Measurements from ENCODE around the gene MRPL37. TPM values are rescaled to one million over a fixed set of nuclear protein-coding genes. Genes with fewer than 3 reads are reported as not detected.

MRPL37 gene
- 144 and 153 TPM in 2 replicates for total RNA-seq

DNA sequence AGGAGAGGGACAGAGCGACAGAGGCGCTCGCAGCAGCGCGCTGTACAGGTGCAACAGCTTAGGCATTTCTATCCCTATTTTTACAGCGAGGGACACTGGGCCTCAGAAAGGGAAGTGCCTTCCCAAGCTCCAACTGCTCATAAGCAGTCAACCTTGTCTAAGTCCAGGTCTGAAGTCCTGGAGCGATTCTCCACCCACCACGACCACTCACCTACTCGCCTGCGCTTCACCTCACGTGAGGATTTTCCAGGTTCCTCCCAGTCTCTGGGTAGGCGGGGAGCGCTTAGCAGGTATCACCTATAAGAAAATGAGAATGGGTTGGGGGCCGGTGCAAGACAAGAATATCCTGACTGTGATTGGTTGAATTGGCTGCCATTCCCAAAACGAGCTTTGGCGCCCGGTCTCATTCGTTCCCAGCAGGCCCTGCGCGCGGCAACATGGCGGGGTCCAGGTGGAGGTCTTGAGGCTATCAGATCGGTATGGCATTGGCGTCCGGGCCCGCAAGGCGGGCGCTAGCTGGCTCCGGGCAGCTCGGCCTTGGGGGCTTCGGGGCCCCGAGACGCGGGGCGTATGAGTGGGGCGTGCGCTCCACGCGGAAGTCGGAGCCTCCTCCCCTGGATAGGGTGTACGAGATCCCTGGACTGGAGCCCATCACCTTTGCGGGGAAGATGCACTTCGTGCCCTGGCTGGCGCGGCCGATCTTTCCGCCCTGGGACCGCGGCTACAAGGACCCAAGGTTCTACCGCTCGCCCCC lies at the start of gene MRPL37, which contains the start of gene CYB5RL:
MRPL37 (plus strand) TSS at position 403 of the 754 bp plus-strand sequence; CDS start at position 480, 77 bp downstream.
CYB5RL (minus strand) TSS at position 266 of the 754 bp plus-strand sequence. CDS start 4,414 bp downstream, outside the sequence.

DNA sequence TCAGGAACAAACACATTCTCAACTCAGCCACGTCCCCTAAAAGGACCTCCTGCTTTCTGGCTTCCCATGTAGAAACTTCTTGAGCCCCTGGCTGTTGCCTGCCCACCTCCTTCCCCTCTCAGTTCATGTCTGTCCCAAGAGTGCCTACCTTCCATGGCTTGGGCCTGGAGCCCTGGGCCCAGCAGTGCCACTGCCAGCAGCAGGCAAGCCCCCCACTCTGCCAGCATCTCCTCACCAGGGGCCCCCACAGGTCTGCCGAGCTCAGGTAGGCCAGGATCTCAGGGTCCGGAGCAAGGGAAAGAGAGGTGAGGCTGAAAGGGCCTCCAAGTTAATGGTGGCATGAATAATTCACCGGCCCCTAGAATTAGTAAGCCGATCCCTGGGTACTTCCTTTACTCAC lies 47.3 kb upstream of the MRPL37 start, which contains the start of gene CDCP2:
CDCP2 (minus strand) TSS at position 305 of the 400 bp plus-strand sequence; CDS start at position 227, 78 bp downstream.

Other genes with a start within 250 kb of the MRPL37 start
- not detected in 2 replicates for gene LDLRAD1, start 182.0 kb upstream of the MRPL37 start, total RNA-seq
- 239 and 262 TPM in 2 replicates for gene TMEM59, start 147.0 kb upstream of the MRPL37 start, total RNA-seq
- gene TCEANC2, start 146.6 kb upstream of the MRPL37 start, total RNA-seq: 2.3 and 6.6 TPM in 2 replicates
- not detected in 2 replicates for gene CDCP2, start 47.2 kb upstream of the MRPL37 start, total RNA-seq
- gene CYB5RL, start 137 bp upstream of the MRPL37 start, total RNA-seq: 2.3 and 3.5 TPM in 2 replicates
- gene SSBP3, start 206.2 kb downstream of the MRPL37 start, total RNA-seq: 12.4 and 21.6 TPM in 2 replicates

Measured in myometrial cell (primary cell).